Measurements from ENCODE around the gene CUL2.
"Not testable (repeated sequence)": the region's sequence is repeated elsewhere in the genome, so short reads cannot be mapped to it uniquely, and the experiment has no call there.

GRCh38 chr10:34974364-34975065 is 115.6 kb downstream of the CUL2 start:
- not testable (repeated sequence) for TF ChIP-seq CTCF (IDR thresholded peaks at IDR 0.05; ENCODE audit: insufficient read depth, low read length, poor library complexity, severe bottlenecking); EZH2phosphoT487 (conservative IDR thresholded peaks at IDR 0.05; ENCODE audit: low read length)
